RWPE2 (cell line): ENCODE results near the gene ZMIZ1.

Experiments
- ATAC-seq: fragments of 200-7000 bp; cut with Tn5 transposase; 3 replicates; pipeline ENCODE4 v1.9.1; 2021; ENCODE audit warnings: low read depth
- DNase-seq: peaks from one replicate; pipeline ENCODE4 v3.0.0-alpha.2; 2020; ENCODE audit warnings: low spot score
- H3K27ac ChIP-seq: fragments of 450-650 bp; 2 replicates; pipeline ENCODE4 v1.5.1; 2017; ENCODE audit warnings: mild to moderate bottlenecking; ENCODE audit not compliant: poor library complexity, severe bottlenecking
- H3K27me3 ChIP-seq: fragments of 250-450 bp; sonication (Bioruptor Pico); 2 replicates; pipeline ENCODE4 v1.5.1; 2021; ENCODE audit warnings: mild to moderate bottlenecking, moderate library complexity; ENCODE audit not compliant: insufficient read depth, poor library complexity, severe bottlenecking
- H3K36me3 ChIP-seq: fragments of 250-450 bp; sonication (Bioruptor Pico); 2 replicates; pipeline ENCODE4 v1.5.1; 2020; ENCODE audit warnings: low read depth, mild to moderate bottlenecking, moderate library complexity
- H3K4me1 ChIP-seq: fragments of 250-450 bp; sonication (Bioruptor Pico); 2 replicates; pipeline ENCODE4 v1.5.1; 2021; ENCODE audit warnings: mild to moderate bottlenecking, moderate library complexity; ENCODE audit not compliant: insufficient read depth, poor library complexity, severe bottlenecking
- H3K4me3 ChIP-seq: fragments of 250-450 bp; sonication (Bioruptor Pico); 2 replicates; pipeline ENCODE4 v1.5.1; 2021; ENCODE audit warnings: mild to moderate bottlenecking, moderate library complexity; ENCODE audit not compliant: severe bottlenecking
- H3K9me3 ChIP-seq: fragments of 250-450 bp; sonication (Bioruptor Pico); 2 replicates; pipeline ENCODE4 v1.5.1; 2021; ENCODE audit warnings: mild to moderate bottlenecking, moderate library complexity; ENCODE audit not compliant: severe bottlenecking
- TF ChIP-seq, protein P1 (sequence below): fragments of 450-650 bp; IDR thresholded peaks from one replicate; pipeline ENCODE4 v1.5.1; 2017; ENCODE audit warnings: mild to moderate bottlenecking, moderate library complexity; ENCODE audit not compliant: poor library complexity, severe bottlenecking

Gene ZMIZ1, protein sequence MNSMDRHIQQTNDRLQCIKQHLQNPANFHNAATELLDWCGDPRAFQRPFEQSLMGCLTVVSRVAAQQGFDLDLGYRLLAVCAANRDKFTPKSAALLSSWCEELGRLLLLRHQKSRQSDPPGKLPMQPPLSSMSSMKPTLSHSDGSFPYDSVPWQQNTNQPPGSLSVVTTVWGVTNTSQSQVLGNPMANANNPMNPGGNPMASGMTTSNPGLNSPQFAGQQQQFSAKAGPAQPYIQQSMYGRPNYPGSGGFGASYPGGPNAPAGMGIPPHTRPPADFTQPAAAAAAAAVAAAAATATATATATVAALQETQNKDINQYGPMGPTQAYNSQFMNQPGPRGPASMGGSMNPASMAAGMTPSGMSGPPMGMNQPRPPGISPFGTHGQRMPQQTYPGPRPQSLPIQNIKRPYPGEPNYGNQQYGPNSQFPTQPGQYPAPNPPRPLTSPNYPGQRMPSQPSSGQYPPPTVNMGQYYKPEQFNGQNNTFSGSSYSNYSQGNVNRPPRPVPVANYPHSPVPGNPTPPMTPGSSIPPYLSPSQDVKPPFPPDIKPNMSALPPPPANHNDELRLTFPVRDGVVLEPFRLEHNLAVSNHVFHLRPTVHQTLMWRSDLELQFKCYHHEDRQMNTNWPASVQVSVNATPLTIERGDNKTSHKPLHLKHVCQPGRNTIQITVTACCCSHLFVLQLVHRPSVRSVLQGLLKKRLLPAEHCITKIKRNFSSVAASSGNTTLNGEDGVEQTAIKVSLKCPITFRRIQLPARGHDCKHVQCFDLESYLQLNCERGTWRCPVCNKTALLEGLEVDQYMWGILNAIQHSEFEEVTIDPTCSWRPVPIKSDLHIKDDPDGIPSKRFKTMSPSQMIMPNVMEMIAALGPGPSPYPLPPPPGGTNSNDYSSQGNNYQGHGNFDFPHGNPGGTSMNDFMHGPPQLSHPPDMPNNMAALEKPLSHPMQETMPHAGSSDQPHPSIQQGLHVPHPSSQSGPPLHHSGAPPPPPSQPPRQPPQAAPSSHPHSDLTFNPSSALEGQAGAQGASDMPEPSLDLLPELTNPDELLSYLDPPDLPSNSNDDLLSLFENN

GRCh38 chr10:79068562-79069324 is at the start of gene ZMIZ1:
ZMIZ1 (plus strand) TSS chr10:79068966; CDS start chr10:79201633, 132,667 bp downstream.
- H3K4me1 ChIP-seq: peaks cover 12% of the 10 kb centered on the region
- H3K27ac ChIP-seq: peak within 1 kb of the TSS; percentile 84
- H3K27me3 ChIP-seq: no peaks in the 10 kb centered on the region
- TF ChIP-seq, protein P1, sequence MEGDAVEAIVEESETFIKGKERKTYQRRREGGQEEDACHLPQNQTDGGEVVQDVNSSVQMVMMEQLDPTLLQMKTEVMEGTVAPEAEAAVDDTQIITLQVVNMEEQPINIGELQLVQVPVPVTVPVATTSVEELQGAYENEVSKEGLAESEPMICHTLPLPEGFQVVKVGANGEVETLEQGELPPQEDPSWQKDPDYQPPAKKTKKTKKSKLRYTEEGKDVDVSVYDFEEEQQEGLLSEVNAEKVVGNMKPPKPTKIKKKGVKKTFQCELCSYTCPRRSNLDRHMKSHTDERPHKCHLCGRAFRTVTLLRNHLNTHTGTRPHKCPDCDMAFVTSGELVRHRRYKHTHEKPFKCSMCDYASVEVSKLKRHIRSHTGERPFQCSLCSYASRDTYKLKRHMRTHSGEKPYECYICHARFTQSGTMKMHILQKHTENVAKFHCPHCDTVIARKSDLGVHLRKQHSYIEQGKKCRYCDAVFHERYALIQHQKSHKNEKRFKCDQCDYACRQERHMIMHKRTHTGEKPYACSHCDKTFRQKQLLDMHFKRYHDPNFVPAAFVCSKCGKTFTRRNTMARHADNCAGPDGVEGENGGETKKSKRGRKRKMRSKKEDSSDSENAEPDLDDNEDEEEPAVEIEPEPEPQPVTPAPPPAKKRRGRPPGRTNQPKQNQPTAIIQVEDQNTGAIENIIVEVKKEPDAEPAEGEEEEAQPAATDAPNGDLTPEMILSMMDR: peak; percentile 34
- no peaks in the 10 kb centered on the region for H3K36me3 ChIP-seq
- H3K9me3 ChIP-seq: no peaks in the 10 kb centered on the region
- peak; percentile 91 for DNase-seq
- peak within 1 kb of the TSS; percentile 89 for H3K4me3 ChIP-seq
- peak; percentile 51 for ATAC-seq

DNA sequence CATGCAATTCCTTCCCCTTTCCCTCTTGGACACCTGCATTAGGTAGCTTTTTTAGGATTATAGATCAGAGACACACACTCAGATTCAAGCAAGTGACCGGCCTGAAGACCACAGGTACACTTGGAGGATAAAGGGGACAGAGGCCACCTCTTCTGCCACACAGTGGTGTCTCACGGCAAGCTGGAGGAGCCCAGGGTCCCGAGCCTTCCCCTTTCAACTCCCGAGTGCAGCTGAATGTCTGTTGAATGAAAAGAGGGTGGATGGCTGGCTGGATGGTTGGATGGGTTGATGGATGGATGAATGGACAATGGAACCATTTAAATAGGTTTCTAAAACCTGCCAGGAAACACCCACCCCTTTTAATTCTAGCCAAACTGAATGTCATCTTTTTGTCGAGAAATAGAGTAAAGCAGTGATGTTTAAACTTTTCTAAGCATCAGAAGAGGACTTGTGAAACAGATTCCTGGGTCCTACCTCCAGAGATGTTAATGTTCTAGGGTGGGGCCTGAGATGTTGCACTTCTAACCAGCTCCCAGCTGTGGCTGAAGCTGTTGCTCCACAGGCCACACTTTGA is 49.2 kb upstream of the ZMIZ1 start:
- TF ChIP-seq, protein P1: no peak
- no peaks in the 10 kb centered on the region for H3K9me3 ChIP-seq
- H3K4me1 ChIP-seq: peaks cover 11% of the 10 kb centered on the region
- H3K27me3 ChIP-seq: no peaks in the 10 kb centered on the region
- H3K27ac ChIP-seq: peak overlapping the region; percentile 54
- DNase-seq: peak; percentile 6
- H3K36me3 ChIP-seq: no peaks in the 10 kb centered on the region
- ATAC-seq: no peak; the same call in 2 of the 3 replicates
- H3K4me3 ChIP-seq: no peak overlapping the region

DNA sequence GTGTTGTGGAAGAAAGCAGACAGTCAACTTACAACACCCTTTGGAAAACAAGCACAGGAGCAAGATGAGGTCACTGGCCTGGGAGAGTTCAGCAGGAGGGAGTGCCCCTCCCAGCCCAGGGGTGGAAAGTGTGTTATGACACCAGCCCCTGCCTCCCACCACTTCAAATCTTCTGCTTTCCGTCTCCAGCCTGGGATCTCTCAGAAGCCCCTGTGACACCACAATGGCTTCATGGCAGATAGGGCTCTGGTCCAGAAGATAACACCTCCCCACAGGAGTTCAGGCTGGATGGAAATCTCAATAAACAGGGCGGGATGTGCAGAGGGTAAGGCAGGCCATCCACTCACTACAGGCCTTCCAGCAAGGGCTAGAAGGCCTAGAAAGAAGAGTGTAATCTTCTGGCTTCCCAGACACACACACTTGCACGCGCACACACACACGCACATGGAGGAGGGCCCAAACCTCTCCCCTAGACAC is 48.7 kb upstream of the ZMIZ1 start:
- H3K4me1 ChIP-seq: peaks cover 11% of the 10 kb centered on the region
- ATAC-seq: no peak
- H3K27me3 ChIP-seq: no peaks in the 10 kb centered on the region
- TF ChIP-seq, protein P1: no peak
- H3K4me3 ChIP-seq: no peak overlapping the region
- DNase-seq: peak; percentile 28
- H3K36me3 ChIP-seq: no peaks in the 10 kb centered on the region
- H3K9me3 ChIP-seq: no peaks in the 10 kb centered on the region
- no peak overlapping the region for H3K27ac ChIP-seq

DNA sequence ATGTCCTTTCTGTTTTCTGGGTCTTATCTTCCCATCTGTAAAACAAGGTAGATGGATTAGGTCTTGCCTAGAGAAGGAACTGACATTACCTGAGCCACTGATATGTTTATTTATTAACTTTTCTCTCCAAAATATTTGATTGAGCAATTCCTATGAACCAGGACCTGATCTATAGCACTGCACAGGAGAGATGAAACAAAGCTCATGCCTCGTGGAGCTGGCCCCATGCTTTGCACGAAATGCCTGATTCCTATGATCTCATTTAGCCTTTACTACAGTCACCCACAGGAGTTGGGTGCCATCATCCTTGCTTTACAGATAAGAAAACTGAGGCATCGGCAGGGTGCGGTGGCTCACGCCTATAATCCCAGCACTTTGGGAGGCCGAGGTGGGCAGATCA is 48.2 kb upstream of the ZMIZ1 start:
- TF ChIP-seq, protein P1: no peak
- DNase-seq (peak; percentile 12), ATAC-seq (no peak)
- Histone ChIP-seq H3K4me1 (peaks cover 11% of the 10 kb centered on the region), H3K27ac (no peak overlapping the region), H3K27me3 (no peaks in the 10 kb centered on the region), H3K4me3 (no peak overlapping the region), H3K36me3 (no peaks in the 10 kb centered on the region), H3K9me3 (no peaks in the 10 kb centered on the region)
